Lower lobe of right lung (tissue), 2 donors: ENCODE measurements around the gene LRRC37A2. TPM values are rescaled to one million over a fixed set of nuclear protein-coding genes. Genes with fewer than 3 reads are reported as not detected.
"Not testable (repeated sequence)": the region's sequence is repeated elsewhere in the genome, so short reads cannot be mapped to it uniquely, and the experiment has no call there.

Source experiments
- ATAC-seq, 2 donors: fragments of 200-7000 bp; cut with Tn5 transposase; one replicate each; pipeline ENCODE4 v1.9.1; 2020 to 2022; ENCODE audit warnings: mild to moderate bottlenecking in 2 of 2, moderate library complexity in 2 of 2
- DNase-seq: peaks from one replicate; pipeline ENCODE4 v3.0.0-alpha.2; 2020
- H3K27ac ChIP-seq: fragments of 200-600 bp; one replicate; pipeline ENCODE4 v1.8.0; 2022
- H3K27me3 ChIP-seq: fragments of 200-600 bp; one replicate; pipeline ENCODE4 v1.8.0; 2022; ENCODE audit warnings: low read depth
- H3K36me3 ChIP-seq: fragments of 200-600 bp; one replicate; pipeline ENCODE4 v1.8.0; 2022; ENCODE audit warnings: mild to moderate bottlenecking
- H3K4me1 ChIP-seq: fragments of 200-600 bp; one replicate; pipeline ENCODE4 v1.8.0; 2022
- H3K4me3 ChIP-seq: fragments of 200-600 bp; one replicate; pipeline ENCODE4 v1.8.0; 2022; ENCODE audit warnings: mild to moderate bottlenecking
- H3K9me3 ChIP-seq: fragments of 200-600 bp; one replicate; pipeline ENCODE4 v1.8.0; 2022
- intact Hi-C: fragments of 100-400 bp; cut with DNase I; formaldehyde crosslinking; loops from one replicate; pipeline ENCODE4 v1.11.0; 2022
- long read RNA-seq: library from polyadenylated mRNA; unstranded; transcript quantifications from one replicate; pipeline ENCODE4 v2.0.0, GENCODE V29; 2021
- total RNA-seq: library from RNA; stranded (reverse); fragmentation: NEBNext Ultra II Directional; extraction: Animal tissue kit (Norgen Biotek cat#: 25700); gene quantifications from one replicate; pipeline ENCODE4 v1.2.1, GENCODE V29; 2021
- donor health status: DM: no; HTN: yes; CAD: no; lungs with severe emphysema.

The LRRC37A2 gene
- 13.4 TPM for total RNA-seq
- long read RNA-seq, partial matches to known transcripts: 0 of 20 reads
- long read RNA-seq, other reads (novel, unspliced or antisense): 19 of 20 reads

DNA sequence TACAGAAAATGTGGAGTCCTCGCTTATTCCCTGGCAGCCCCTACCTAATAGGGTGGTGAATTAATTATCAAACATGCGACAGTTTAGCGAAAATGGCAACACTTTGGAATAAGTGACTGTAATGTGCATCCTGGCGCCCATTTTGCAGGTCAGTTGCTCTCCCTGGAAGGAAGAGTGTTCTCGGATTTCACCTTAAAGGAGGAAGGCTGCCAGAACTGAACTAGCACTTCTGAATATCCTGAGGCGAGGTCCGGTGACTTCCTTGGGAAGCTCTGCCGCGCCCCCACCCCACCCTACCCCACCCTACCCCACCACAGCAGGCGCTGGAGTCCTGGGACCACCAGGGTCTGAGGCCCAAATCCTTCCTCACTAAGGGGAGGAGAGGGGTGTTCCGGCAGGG lies at the start of gene LRRC37A2:
TSS of gene LRRC37A2 (plus strand) at position 301 of the 400 bp plus-strand sequence. CDS start 245 bp downstream, outside the sequence.
- H3K4me3 ChIP-seq, H3K36me3 ChIP-seq, intact Hi-C loops, DNase-seq, H3K27ac ChIP-seq, H3K9me3 ChIP-seq, H3K4me1 ChIP-seq, ATAC-seq, H3K27me3 ChIP-seq: not testable (repeated sequence)

DNA sequence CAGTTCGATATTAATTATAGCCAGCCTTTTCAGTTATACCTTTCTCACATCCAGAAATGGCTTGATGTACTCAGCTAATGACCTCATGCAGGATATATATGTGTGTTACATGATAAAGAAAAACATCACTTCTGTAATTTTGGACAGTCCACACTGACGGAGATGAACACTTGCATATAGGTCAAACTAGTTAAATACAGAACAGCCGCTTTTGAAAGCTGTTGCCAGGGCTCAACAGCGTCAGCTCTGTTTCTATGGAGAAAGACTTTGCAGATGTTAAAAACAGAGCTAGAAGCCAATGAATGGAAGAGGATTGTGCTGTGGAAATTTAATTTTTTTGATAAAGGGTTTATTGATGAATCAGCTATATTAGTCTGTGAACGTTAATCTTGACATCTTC lies 44.6 kb upstream of the LRRC37A2 start:
- intact Hi-C loops, H3K9me3 ChIP-seq, H3K27me3 ChIP-seq, H3K36me3 ChIP-seq, H3K27ac ChIP-seq, ATAC-seq, H3K4me1 ChIP-seq, H3K4me3 ChIP-seq, DNase-seq: not testable (repeated sequence)

DNA sequence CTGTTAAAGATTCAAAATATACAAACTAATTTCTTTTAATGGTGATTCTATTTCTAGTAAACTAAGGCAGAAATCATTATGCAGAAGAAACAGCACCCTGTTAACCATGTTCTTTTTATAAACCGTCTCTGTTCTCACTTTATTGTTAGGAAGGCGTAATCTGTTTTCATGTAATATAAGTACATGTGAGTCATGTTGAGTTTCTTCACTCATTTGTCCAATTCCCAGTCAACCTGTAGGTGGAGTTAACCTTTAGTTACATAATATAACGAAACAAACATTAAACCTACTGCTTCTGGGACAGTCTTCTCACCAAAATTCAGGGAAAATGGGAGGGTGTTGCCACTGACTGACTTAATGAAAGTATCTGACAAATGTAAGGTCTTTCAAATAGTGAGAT lies 37.8 kb upstream of the LRRC37A2 start:
- H3K9me3 ChIP-seq, intact Hi-C loops, H3K4me1 ChIP-seq, H3K36me3 ChIP-seq, DNase-seq, ATAC-seq, H3K27ac ChIP-seq, H3K27me3 ChIP-seq, H3K4me3 ChIP-seq: not testable (repeated sequence)

DNA sequence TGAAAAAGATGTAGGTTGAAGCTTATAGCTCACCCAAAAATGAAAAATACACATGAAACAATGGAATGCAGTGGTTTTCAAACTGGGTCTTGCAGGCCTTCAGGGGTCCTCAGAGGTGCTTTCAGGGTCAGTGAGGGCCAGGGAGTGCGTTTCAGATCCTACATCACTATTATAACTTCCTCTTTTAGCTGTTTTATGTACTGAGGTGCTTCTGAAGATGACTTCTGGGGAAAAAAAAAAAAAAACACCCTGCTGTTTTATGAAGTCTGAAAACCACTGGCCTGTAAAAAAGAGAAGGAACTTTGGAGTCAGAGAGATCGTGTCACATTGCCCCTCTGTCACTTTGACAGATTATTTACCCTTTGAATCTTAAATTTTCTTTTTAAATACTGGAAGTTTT lies 36.7 kb upstream of the LRRC37A2 start:
- DNase-seq, H3K4me1 ChIP-seq, H3K36me3 ChIP-seq, H3K4me3 ChIP-seq, H3K27ac ChIP-seq, intact Hi-C loops, ATAC-seq, H3K9me3 ChIP-seq, H3K27me3 ChIP-seq: not testable (repeated sequence)

DNA sequence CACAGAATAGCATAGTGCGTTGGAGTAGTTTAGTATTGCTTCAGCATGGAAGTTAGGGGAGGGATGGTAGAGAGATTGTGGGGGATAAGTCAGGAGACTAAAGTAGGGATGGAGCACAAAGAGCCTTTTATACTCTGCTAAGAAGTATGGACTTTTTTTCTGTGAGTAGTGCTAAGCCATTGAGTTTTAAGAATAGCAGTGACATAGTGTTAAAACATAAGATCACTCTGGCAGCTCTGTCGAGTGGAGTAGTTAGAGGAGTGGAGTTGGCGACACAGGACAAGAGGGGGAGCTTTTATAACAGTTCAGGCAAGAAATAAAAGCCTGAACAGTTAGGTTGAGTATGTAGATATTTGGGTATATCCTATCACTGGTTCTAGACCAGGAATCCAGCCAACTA lies 33.4 kb upstream of the LRRC37A2 start:
- DNase-seq, H3K27me3 ChIP-seq, H3K4me3 ChIP-seq, H3K9me3 ChIP-seq, H3K36me3 ChIP-seq, intact Hi-C loops, H3K4me1 ChIP-seq, H3K27ac ChIP-seq, ATAC-seq: not testable (repeated sequence)

DNA sequence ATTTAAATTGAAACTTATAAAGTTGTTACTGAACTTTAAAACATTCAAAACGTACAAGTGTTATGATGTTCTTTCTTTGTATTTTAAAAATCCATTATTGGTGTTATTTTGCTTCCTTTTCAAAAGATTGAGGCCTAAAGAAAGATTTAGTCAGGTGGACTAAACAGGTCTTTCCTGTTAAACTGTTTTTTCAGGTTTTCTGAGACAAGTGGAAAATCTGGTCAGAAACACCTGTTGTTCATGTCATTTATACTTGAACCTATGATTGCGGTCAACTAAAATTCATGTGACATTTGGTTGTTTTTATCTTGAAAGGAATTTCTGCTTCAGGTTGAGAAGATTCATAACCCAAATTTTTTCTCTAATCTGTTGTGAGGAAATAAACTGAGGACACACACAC lies 31.0 kb upstream of the LRRC37A2 start:
- H3K27me3 ChIP-seq, DNase-seq, H3K4me1 ChIP-seq, intact Hi-C loops, H3K4me3 ChIP-seq, ATAC-seq, H3K9me3 ChIP-seq, H3K27ac ChIP-seq, H3K36me3 ChIP-seq: not testable (repeated sequence)

DNA sequence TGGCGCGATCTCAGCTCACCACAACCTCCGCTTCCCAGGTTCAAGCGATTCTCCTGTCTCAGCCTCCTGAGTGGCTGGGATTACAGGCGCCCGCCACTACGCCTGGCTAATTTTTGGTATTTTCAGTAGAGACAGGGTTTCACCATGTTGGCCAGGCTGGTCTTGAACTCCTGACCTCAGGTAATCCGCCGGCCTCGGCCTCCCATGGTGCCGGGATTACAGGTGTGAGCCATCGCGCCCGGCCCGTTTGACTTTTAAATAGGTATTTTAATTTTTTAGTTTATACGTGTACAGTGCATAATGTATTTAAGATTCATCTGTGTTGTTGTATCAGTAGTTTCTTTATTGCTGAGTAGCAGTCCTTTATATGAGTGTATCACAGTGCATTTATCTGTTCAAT lies 20.2 kb upstream of the LRRC37A2 start:
- H3K27ac ChIP-seq, H3K4me1 ChIP-seq, H3K4me3 ChIP-seq, intact Hi-C loops, H3K27me3 ChIP-seq, H3K9me3 ChIP-seq, ATAC-seq: not testable (repeated sequence)
- peak; percentile 45 for DNase-seq
- H3K36me3 ChIP-seq: peaks cover 20% of the 10 kb centered on the region

DNA sequence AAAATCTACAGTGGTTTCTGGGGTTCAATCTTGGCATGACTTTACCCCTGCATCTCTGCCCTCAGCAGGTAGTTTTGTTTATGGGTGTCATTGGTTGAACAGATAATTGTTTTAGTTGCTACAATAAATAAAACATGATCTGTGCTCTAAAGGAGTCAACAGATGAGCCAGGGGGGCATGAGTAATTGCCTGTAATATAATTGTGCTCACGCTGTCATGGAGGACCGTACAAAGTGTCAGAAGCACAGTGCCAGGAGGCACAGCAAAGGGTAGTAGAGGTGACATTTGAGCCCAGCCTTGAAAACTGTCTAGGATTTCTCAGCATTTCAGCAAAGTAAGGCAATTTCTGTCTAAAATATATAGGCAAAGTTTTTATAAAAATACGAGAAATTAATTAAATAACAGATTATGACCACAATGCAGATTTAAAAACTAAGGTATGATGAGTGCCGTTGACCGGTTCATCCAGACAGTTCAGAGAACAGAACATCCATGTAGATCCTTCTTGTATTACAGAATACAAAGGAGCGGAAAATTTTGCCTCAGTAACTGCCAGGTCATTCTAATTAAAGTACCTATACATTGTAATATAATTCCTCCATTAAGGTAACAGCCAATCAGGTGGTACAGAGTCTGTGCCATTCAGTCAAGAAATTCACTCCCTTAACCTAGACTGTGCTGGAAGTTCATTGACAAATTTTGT lies 12.7 kb upstream of the LRRC37A2 start:
- H3K36me3 ChIP-seq: peaks cover 14% of the 10 kb centered on the region
- H3K27me3 ChIP-seq, H3K9me3 ChIP-seq, H3K4me1 ChIP-seq, DNase-seq, intact Hi-C loops, H3K4me3 ChIP-seq, H3K27ac ChIP-seq, ATAC-seq: not testable (repeated sequence)

DNA sequence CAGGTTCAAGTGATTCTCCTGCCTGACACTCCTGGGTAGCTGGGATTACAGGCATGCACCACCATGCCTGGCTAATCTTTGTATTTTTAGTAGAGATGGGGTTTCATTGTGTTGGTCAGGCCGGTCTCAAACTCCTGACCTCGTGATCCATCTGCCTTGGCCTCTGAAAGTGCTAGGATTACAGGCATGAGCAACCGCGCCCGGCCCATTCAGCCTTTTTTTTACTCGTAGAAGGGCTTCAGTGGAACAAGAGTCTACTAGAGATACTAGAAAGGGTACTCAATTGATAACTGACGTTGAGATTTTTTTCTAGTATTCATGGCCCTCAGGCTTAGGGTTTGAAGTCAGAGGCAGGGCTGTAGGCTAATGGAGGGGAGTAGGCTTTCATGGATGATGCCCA lies 6.4 kb upstream of the LRRC37A2 start:
- ATAC-seq, H3K4me3 ChIP-seq, H3K4me1 ChIP-seq, H3K27me3 ChIP-seq, H3K9me3 ChIP-seq, intact Hi-C loops, H3K36me3 ChIP-seq, H3K27ac ChIP-seq: not testable (repeated sequence)
- DNase-seq: peak; percentile 46

DNA sequence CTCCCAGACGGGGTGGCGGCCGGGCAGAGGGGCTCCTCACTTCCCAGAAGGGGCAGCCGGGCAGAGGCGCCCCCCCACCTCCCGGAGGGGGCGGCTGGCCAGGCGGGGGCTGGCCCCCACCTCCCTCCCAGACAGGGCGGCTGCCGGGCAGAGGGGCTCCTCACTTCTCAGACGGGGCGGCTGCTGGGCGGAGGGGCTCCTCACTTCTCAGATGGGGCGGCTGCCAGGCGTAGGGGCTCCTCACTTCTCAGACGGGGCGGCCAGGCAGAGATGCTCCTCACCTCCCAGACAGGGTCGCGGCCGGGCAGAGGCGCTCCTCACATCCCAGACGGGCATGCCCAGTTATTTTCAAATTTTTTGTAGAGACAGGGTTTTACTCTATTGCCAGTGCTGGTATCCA lies 22.4 kb downstream of the LRRC37A2 start:
- H3K9me3 ChIP-seq, H3K4me1 ChIP-seq, H3K27me3 ChIP-seq, H3K27ac ChIP-seq, H3K36me3 ChIP-seq, H3K4me3 ChIP-seq, ATAC-seq, intact Hi-C loops: not testable (repeated sequence)
- peak; percentile 39 for DNase-seq

DNA sequence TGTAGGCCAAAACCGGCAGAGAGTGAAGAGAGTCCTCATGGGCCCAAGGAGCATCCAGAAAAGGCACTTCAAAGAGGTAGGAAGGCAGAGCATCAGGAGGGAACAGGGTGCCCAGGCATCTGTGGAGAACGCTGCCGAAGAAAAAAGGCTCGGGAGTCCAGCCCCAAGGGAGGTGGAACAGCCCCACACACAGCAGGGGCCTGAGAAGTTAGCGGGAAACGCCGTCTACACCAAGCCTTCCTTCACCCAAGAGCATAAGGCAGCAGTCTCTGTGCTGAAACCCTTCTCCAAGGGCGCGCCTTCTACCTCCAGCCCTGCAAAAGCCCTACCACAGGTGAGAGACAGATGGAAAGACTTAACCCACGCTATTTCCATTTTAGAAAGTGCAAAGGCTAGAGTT lies 36.3 kb downstream of the LRRC37A2 start:
- H3K27ac ChIP-seq, H3K4me1 ChIP-seq, ATAC-seq, DNase-seq, H3K27me3 ChIP-seq, intact Hi-C loops, H3K9me3 ChIP-seq, H3K4me3 ChIP-seq: not testable (repeated sequence)
- H3K36me3 ChIP-seq: peaks cover 21% of the 10 kb centered on the region

DNA sequence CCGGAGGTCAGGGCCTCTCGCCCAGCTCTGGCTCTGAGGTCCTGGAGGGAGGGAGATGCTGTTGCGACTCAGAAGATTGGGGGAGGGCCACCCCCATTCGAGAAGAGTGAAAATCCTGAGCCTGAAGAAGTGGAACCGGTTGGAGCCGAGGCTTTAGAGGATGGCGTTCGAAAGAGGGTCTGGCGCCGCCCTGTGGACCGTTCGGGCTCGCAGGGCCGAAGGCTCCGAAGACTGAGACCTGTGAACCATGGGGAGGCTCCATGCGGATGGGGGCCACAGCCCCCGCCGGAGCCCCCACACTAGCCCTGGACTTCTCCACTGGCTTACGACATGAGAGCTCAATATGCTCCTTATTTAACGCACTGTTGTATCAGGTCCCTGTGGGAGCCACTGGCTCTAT lies 46.9 kb downstream of the LRRC37A2 start:
- H3K27ac ChIP-seq, H3K36me3 ChIP-seq, H3K27me3 ChIP-seq, DNase-seq, H3K4me1 ChIP-seq, H3K4me3 ChIP-seq, intact Hi-C loops, H3K9me3 ChIP-seq: not testable (repeated sequence)
- peak in 1 of 2 donors; percentile 52 for ATAC-seq

DNA sequence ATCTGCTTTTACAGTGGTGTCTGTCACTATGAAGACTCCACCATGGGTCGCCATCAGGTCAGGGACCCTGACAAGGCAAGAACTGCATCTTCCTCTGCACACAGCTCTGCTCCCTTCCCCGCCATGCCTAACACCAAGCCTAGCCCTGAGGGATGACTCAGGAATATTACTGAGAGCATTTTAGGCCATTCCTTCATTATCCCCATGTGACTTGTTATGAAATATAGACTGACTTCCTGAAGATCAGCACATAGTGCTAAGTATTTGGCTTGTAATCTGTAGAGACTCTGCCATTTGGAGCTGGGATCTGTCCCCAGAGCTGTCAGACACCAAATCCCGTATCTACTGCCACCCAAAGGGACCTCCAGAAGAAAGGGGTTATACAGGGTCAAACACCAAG lies 47.8 kb downstream of the LRRC37A2 start:
- H3K36me3 ChIP-seq, H3K27me3 ChIP-seq, H3K27ac ChIP-seq, H3K4me1 ChIP-seq, DNase-seq, H3K9me3 ChIP-seq, H3K4me3 ChIP-seq, intact Hi-C loops: not testable (repeated sequence)
- peak; percentile 62 to 87 for ATAC-seq

DNA sequence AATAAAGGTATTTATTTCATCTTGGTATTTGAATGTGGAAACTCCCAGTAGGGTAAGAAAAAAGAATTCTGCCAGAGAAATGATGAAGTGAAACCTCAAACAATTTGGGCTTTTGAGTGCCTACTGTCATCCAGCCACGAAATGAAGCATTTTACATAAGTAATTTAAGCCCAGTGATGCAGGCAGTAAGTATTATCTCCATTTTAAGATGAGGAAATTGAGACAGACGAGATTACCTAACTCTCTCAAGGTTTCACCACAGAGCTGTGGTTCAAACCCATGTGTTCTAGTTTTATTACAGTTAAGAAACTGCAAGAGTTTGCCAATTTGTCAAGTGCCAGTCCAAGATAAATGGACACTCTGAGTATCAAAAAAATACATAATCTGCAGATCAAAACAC lies 54.0 kb downstream of the LRRC37A2 start:
- H3K36me3 ChIP-seq, H3K9me3 ChIP-seq, H3K4me3 ChIP-seq, H3K27ac ChIP-seq, H3K27me3 ChIP-seq, DNase-seq, intact Hi-C loops, H3K4me1 ChIP-seq: not testable (repeated sequence)
- ATAC-seq: peak; percentile 39 to 73
